HepG2 (cell line): ENCODE measurements around the gene TUBA4A. TPM values are rescaled to one million over a fixed set of nuclear protein-coding genes. Genes with fewer than 3 reads are reported as not detected.

Source experiments
- ARNT2 ChIP-seq: sonication (generic); formaldehyde crosslinking; IDR thresholded peaks from 2 replicates; pipeline ENCODE4 v1.8.0; 2022; ENCODE audit warnings: mild to moderate bottlenecking, low read depth, missing genetic modification reagents, moderate library complexity
- CCAR2 ChIP-seq: fragments of 200-400 bp; formaldehyde crosslinking; optimal IDR thresholded peaks from 2 replicates; pipeline ENCODE3; 2018; ENCODE audit warnings: low read depth, mild to moderate bottlenecking, low read length, moderate library complexity
- DR1 ChIP-seq: sonication (generic); formaldehyde crosslinking; IDR thresholded peaks from 2 replicates; pipeline ENCODE4 v1.8.0; 2021; ENCODE audit warnings: mild to moderate bottlenecking, missing genetic modification reagents, inconsistent platforms
- HNF4A ChIP-seq: sonication (generic); formaldehyde crosslinking; IDR thresholded peaks from 2 replicates; pipeline ENCODE4 v1.4.0; 2020; ENCODE audit warnings: missing genetic modification reagents
- SP4 ChIP-seq: sonication (generic); formaldehyde crosslinking; IDR thresholded peaks from 2 replicates; pipeline ENCODE4 v1.8.1; 2023; ENCODE audit warnings: mild to moderate bottlenecking, missing genetic modification reagents
- ZBTB7A ChIP-seq: sonication (generic); formaldehyde crosslinking; IDR thresholded peaks from 2 replicates; pipeline ENCODE4 v1.8.0; 2022; ENCODE audit warnings: mild to moderate bottlenecking, missing genetic modification reagents
- ZNF296 ChIP-seq: sonication (generic); formaldehyde crosslinking; conservative IDR thresholded peaks from 2 replicates; pipeline ENCODE4 v1.5.0; 2020; ENCODE audit warnings: mild to moderate bottlenecking, missing genetic modification reagents
- ZNF350 ChIP-seq: sonication (generic); formaldehyde crosslinking; IDR thresholded peaks from 2 replicates; pipeline ENCODE4 v1.4.0; 2020; ENCODE audit warnings: mild to moderate bottlenecking, low read depth, missing genetic modification reagents, borderline replicate concordance
- ZNF713 ChIP-seq: sonication (generic); formaldehyde crosslinking; IDR thresholded peaks from 2 replicates; pipeline ENCODE4 v1.4.0; 2020; ENCODE audit warnings: mild to moderate bottlenecking, missing genetic modification reagents
- ZNF891 ChIP-seq: sonication (generic); formaldehyde crosslinking; IDR thresholded peaks from 2 replicates; pipeline ENCODE4 v1.5.0; 2020; ENCODE audit warnings: mild to moderate bottlenecking, missing genetic modification reagents
- polyA plus RNA-seq, 8 experiments: library from polyadenylated mRNA; depleted of rRNA in 3 of 8; stranded (reverse) in 7 of 8; unstranded in 1 of 8; fragments of >200 nt; fragmentation: Illumina TruSeq in 4 of 8; extraction: Trizol in 4 of 8; gene quantifications; 2 replicates each; pipeline versions ENCODE4 v1.2.1 to v1.2.3, GENCODE V29; 2011 to 2016; ENCODE audit warnings: low read depth in 4 of 8, missing spikeins in 1 of 8, mixed read lengths in 1 of 8; ENCODE audit not compliant: insufficient read depth in 1 of 8
- total RNA-seq, 5 experiments: library from RNA; depleted of rRNA; stranded (reverse); fragments of >200 nt; fragmentation: Illumina TruSeq; extraction: Trizol; gene quantifications; 2 replicates each; pipeline ENCODE4 v1.2.3, GENCODE V29; 2016; ENCODE audit warnings: low read depth in 1 of 5
- TF ChIP-seq, protein P1 (sequence below): sonication (generic); formaldehyde crosslinking; IDR thresholded peaks from 2 replicates; pipeline ENCODE4 v1.8.1; 2023; ENCODE audit warnings: missing genetic modification reagents, mild to moderate bottlenecking, borderline replicate concordance
- TF ChIP-seq, protein P2 (sequence below): sonication (generic); formaldehyde crosslinking; IDR thresholded peaks from 2 replicates; pipeline ENCODE4 v1.4.0; 2020; ENCODE audit warnings: missing genetic modification reagents
- TF ChIP-seq, protein P3 (sequence below): sonication (generic); formaldehyde crosslinking; IDR thresholded peaks from 2 replicates; pipeline ENCODE4 v1.4.0; 2020; ENCODE audit warnings: mild to moderate bottlenecking, missing genetic modification reagents, borderline replicate concordance
- TF ChIP-seq, protein P4 (sequence below): IDR thresholded peaks from 2 replicates; pipeline ENCODE4 v1.6.1; 2012; ENCODE audit warnings: inconsistent platforms
- TF ChIP-seq, protein P5 (sequence below): sonication (generic); formaldehyde crosslinking; IDR thresholded peaks from 2 replicates; pipeline ENCODE4 v1.9.0; 2021; ENCODE audit warnings: missing genetic modification reagents, mild to moderate bottlenecking, borderline replicate concordance

Gene TUBA4A
- total and polyA plus RNA-seq, 2 of the 13 experiments (the other 11 are each of a cell fraction or from before 2014, with no cell fraction given), result 1.3 to 12.7 TPM

DNA sequence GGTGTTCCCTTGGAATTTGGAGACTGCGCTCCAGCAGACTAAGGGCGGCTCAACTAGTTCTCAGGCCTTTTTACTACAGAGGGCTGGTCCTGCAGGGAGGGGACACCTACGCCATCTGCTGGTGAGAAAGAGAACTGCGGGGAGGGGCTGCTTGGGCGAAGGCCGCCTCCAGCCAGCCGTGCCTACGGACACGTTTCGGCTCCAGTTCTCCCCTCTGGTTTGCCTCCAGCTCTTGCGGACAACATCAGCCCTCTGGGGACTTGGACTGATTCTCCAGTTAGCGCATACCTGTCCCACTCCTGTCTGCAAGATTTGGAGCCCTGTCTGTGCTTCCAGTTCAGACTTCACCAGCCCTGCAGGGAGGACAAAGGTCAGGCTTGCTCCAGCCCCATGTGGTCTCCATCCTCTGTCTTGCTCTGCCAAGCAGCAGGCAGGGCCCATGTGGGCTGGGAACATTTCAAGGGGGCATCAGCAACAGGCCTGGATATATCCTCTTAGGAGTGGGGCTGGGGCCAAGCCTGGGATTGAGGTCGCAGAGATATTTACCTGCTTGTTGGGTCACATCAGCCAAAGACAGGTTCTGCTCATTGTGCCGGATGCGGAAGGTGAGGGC lies 45.1 kb upstream of the TUBA4A start (continued):
- TF ChIP-seq, protein P1, sequence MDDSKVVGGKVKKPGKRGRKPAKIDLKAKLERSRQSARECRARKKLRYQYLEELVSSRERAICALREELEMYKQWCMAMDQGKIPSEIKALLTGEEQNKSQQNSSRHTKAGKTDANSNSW, result no peak
- no peak for TF ChIP-seq ZNF891 (CRISPR knock-in tag)
- no peak for TF ChIP-seq ZNF713 (CRISPR knock-in tag)
- TF ChIP-seq HNF4A (CRISPR knock-in tag), result peak; percentile 56; the same call in 1 of the 2 replicates
- no peak for TF ChIP-seq ZNF296 (CRISPR knock-in tag)
- TF ChIP-seq DR1 (CRISPR knock-in tag), result no peak
- TF ChIP-seq, protein P2, sequence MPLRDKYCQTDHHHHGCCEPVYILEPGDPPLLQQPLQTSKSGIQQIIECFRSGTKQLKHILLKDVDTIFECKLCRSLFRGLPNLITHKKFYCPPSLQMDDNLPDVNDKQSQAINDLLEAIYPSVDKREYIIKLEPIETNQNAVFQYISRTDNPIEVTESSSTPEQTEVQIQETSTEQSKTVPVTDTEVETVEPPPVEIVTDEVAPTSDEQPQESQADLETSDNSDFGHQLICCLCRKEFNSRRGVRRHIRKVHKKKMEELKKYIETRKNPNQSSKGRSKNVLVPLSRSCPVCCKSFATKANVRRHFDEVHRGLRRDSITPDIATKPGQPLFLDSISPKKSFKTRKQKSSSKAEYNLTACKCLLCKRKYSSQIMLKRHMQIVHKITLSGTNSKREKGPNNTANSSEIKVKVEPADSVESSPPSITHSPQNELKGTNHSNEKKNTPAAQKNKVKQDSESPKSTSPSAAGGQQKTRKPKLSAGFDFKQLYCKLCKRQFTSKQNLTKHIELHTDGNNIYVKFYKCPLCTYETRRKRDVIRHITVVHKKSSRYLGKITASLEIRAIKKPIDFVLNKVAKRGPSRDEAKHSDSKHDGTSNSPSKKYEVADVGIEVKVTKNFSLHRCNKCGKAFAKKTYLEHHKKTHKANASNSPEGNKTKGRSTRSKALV (CRISPR knock-in tag), result peak; percentile 47; the same call in 1 of the 2 replicates
- peak; percentile 68; the same call in 1 of the 2 replicates for TF ChIP-seq ZNF350 (CRISPR knock-in tag)
- 0 out of 2 replicates have a peak, but pooled peaks have one; percentile 62 for TF ChIP-seq ARNT2
- TF ChIP-seq CCAR2, result no peak
- TF ChIP-seq, protein P3, sequence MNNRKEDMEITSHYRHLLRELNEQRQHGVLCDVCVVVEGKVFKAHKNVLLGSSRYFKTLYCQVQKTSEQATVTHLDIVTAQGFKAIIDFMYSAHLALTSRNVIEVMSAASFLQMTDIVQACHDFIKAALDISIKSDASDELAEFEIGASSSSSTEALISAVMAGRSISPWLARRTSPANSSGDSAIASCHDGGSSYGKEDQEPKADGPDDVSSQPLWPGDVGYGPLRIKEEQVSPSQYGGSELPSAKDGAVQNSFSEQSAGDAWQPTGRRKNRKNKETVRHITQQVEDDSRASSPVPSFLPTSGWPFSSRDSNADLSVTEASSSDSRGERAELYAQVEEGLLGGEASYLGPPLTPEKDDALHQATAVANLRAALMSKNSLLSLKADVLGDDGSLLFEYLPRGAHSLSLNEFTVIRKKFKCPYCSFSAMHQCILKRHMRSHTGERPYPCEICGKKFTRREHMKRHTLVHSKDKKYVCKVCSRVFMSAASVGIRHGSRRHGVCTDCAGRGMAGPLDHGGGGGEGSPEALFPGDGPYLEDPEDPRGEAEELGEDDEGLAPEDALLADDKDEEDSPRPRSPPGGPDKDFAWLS, result no peak
- TF ChIP-seq, protein P4, sequence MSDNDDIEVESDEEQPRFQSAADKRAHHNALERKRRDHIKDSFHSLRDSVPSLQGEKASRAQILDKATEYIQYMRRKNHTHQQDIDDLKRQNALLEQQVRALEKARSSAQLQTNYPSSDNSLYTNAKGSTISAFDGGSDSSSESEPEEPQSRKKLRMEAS, result peak; percentile 73
- no peak for TF ChIP-seq ZBTB7A (CRISPR knock-in tag)
- peak; percentile 59 for TF ChIP-seq SP4 (CRISPR knock-in tag)
- TF ChIP-seq, protein P5, sequence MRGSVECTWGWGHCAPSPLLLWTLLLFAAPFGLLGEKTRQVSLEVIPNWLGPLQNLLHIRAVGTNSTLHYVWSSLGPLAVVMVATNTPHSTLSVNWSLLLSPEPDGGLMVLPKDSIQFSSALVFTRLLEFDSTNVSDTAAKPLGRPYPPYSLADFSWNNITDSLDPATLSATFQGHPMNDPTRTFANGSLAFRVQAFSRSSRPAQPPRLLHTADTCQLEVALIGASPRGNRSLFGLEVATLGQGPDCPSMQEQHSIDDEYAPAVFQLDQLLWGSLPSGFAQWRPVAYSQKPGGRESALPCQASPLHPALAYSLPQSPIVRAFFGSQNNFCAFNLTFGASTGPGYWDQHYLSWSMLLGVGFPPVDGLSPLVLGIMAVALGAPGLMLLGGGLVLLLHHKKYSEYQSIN (CRISPR knock-in tag), result no peak
